Stimulated activated CD4-positive, alpha-beta T cell treated with anti-CD3 and anti-CD28 coated beads, Interleukin-15, amount 100 ng/mL, for 48 hours (primary cell): Measurements from ENCODE around the gene VTI1B.

ENCODE experiments used
- DNase-seq, 2 donors: peaks; one replicate each; pipeline ENCODE4 v3.0.0-alpha.2; 2020; ENCODE audit warnings: low read depth in 2 of 2

VTI1B gene

DNA sequence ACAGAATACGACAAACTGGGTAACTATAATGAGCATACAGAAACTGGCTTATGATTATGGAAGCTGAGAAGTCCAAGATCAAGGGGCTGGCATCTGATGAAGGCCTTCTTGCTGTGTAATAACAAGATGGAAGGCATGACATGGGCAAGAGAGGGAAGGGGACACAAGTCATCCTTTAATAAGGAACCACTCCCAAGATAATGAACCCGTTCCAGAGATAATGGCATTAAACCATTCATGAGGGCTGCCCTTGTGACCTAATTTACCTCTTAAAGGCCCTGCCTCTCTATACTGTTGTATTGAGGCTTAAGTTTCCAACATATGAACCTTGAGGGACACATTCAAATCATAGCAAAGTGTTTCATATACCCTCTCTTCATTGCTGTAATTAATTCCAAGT is 4.6 kb upstream of the VTI1B start:
- no peak for DNase-seq

DNA sequence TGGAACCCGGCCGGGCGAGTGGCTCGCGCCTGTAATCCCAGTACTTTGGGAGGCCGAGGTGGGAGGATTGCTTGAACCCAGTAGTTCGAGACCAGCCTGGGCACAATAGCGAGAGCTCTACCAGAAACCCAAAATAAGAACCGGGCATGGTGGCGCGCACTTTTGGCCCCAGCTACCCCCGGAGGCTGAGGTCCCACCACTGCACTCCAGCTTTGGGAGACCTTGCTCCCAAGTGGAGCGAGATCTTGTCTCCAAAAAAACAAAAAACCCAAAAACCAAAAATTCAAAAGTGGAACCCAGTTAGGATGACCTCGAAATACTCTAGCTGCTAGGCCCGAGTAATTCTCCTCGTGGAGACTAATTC is 769 bp upstream of the VTI1B start:
- DNase-seq = no peak

DNA sequence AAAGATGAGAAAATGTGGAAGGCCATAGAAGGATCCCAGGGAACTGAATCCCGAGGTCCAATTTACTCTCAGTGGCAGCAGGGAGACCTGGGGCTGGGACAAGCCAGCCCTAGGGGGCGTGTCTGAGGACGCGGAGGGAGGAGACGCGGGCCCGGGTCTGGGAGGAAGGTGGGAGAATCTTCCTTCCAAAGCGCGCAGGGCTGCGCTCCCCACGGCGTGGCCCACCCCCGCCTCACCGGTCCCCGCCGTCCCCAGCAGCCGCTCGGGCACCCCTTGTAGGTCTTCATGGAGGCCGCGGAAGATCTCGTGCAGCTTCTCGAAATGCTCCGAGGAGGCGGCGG is 323 bp downstream of the VTI1B start:
- DNase-seq = peak in 1 of 2 donors; percentile 33

DNA sequence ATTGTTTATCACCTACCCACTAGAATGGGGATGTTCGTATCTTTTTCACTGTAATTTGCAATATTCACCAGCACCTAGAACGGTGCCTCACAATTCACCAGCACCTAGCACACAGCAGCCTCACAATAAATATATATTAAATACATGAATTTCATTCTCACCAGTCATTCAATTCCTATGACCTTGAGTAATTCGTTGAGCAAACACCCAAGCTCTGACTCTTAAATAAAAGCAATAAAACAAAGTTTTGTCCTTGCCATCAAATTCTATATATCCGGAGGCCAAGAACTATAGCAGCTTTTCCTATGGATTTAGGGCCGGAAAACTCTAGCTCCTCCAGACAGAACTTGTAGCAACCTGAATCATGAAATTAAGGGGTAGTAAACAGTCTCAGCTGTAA is 981 bp downstream of the VTI1B start:
- no peak for DNase-seq

DNA sequence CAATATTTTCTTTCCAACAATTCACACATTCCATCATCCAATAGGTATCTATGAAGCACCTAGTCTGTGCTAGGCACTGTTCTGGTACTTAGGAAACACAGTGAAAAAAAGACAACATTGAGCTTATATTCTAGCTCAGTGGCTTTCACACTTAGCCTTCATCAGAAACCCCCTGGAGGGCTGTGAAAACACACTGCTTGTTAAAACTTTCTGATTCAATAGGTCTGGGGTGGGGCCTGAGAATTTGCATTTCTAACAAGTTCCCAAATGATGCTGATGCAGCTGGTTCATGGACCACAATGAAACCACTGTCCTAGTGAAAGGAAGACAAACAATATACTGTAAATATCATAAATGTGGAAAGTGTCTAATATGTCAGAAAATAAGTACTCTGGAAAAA is 5.9 kb downstream of the VTI1B start:
- DNase-seq = peak in 1 of 2 donors; percentile 2

DNA sequence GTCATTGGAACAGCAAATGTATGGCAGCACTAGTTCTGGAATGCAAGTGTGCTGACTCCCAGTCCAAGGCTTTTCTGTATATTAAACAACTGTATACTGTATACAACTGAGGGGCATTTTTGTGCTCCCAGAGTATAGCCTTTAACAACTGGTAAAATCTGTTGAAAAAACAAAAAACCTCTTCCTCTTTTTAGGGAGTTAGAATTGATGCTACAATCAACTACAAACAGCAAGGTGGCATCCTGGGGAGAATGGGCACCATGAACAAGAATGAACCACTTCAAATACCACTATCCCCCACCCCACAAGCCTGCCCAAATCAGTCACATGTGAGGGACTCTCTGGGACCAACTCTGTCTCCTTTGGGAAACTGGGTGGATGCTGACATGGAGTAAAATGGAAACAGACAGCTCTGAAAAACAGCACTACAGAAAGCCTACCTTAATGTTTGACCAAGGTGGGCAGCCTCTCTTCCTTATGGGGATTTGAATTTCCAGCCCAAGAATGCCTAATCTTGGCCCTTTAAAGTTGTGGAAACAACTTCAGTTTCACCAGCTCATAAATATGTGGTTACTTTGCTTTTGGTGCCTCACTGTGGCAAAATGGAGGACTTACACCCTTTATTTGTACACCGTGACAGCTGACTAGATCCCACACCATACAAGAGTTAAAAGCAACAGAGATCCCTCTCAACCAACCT is 7.5 kb downstream of the VTI1B start:
- peak in 1 of 2 donors; percentile 9 for DNase-seq

DNA sequence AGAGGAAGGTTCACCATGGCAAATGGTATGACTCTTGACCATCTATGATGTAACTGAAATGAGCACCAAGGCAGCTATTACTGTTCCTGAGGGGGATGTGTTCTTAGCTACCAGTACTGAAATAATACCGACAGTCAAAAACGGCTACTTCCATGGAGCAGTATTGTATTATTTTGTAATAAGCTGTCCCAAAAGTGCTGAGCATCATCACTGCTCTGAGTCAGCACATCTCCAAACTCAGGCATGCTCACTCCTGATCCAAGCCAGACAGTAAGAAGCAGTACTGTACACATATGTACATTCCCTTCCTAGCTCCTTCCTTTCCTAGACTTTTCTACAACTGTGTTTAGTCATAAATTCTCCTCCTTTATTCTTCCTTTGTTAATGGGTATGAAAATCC is 8.6 kb downstream of the VTI1B start:
- no peak for DNase-seq

DNA sequence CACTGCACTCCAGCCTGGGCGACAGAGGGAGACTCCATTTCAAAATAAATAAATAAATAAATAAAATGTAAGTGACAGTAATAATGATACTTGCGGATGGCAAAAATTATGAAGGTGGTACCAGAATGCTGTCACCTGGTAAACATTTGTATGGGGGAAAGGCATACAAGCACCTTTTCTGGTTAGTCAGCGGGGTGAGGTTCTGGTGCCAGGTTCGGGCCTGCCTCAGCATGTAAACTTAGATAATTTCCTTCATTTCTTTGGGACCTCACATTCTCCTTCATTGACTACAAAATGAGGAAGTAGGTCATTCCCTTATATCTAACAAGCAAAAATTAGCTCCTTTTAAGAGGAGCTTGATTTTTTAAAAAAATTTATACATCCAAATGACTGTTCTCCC is 10.8 kb downstream of the VTI1B start:
- DNase-seq = no peak

DNA sequence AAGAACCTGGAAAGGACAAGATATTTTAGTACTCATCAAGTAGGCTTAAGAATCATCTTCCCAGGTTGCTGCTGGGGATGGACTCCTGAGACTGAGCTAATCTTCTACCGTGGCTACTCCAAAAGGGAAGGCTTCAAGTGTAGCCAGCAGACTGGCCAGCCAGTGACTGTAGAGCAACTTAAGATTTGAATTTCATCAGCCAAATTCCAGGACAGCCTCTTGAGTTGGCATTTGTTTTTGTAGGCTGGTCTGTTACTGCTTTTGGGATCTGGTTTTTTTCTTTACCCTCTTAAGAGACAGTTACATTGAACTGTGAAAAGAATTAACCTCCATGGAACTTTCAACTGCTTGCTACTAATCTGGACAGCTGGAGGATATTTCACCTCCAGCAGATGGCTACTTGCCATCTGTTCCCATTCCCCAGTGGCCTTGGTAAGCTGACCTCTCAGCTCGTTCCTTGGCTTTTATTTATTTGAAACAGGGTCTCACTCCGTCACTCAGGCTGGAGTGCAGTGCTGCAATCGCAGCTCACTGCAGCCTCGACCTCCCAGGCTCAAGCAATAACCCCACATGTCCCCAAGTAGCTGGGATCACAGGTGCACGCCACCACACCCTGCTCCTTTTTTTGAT is 20.7 kb downstream of the VTI1B start:
- DNase-seq = no peak

DNA sequence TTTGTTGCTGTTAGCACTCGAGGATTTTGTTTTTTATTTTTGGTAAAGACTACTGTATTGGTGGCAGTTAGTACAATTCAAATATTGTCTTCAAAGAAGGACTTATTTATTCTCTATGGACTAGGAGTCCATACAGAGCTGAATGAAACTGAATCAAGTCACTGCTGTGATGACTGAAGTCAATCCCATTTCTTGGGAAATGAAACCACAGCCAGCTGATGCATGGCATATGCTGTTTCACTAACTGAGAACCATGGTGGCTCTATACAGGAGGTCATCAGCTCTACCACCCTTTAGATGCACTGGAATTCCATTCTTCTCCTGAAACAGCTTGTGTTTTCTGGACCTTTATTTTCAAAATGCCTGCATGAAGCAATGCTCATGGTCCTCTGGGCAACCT is 22.2 kb downstream of the VTI1B start:
- DNase-seq = no peak

DNA sequence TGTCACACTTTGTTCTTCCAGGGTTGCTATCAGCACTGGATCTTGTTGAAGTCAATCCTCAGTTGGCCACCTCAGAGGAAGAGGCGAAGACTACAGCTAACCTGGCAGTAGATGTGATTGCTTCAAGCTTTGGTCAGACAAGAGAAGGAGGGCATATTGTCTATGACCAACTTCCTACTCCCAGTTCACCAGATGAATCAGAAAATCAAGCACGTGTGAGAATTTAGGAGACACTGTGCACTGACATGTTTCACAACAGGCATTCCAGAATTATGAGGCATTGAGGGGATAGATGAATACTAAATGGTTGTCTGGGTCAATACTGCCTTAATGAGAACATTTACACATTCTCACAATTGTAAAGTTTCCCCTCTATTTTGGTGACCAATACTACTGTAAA is 23.7 kb downstream of the VTI1B start:
- no peak for DNase-seq

DNA sequence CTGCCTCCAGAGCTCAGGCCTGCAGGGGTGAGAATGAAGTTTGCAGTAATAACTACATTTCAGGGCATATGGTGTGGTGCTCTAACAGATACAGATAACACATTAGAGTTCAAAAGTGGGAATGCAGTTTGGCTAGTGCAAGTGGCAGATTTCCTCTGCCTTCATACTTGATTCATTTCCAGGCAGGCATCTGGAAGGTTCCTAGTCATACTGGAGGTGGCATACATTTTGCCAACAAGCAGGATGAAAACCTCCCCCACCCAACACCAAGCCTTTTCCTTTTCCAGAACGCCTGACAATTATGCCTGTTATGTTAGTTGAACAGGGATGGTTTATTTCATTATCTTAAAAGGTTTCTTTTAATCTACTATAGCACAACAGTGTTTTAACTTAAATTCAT is 24.3 kb downstream of the VTI1B start:
- DNase-seq = no peak

DNA sequence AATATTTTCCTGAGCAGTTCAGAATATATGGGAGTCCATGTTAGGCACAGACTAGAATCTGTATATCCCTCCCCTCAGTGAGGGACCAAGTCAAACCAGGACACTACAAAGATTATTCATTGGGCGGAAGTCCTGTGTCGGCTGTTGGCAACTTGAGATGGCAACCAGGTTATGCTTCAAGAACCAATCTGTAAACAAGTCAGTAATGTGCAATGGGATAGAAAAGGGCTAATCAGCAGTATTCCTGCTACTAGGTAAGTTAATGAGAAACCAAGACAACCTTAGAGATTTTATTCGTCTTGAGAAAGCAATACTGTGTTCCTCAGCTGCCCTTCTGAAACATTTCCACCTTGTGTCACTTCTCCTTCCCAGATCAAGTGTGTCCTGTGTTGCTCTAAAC is 28.3 kb downstream of the VTI1B start:
- no peak for DNase-seq

DNA sequence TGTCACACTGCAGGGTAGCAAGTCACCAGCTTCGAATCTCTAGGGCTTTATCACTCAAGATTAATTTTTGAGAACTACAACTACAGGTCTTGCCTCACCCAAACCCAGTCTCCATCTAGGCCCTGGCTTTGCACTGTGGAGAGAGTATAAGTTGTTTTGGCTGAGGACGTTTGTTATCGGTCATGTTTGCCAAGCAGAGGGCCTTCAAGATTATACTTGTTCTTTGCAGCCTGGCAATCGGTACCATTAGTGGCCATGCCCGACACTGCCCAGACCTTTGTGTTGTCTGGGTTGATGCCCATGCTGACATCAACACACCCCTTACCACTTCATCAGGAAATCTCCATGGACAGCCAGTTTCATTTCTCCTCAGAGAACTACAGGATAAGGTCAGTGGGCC is 29.0 kb downstream of the VTI1B start:
- DNase-seq = no peak

DNA sequence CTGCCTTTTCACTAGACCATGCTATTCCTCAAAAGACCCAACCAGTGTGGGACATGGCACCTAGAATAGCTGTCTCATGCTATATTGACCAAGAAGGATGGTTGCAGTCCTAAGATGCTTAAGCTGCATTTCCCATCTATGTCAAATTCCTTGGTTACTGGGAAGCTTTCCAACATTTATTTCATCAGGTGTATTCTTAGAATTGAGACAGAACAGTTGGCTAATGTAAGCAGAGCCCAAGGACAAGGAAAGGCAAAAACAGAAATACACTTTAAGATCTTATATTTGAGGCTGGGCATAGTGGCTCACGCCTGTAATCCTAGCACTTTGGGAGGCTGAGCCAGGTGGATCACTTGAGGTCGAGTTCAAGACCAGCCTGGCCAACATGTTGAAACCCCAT is 30.0 kb downstream of the VTI1B start:
- DNase-seq = no peak

DNA sequence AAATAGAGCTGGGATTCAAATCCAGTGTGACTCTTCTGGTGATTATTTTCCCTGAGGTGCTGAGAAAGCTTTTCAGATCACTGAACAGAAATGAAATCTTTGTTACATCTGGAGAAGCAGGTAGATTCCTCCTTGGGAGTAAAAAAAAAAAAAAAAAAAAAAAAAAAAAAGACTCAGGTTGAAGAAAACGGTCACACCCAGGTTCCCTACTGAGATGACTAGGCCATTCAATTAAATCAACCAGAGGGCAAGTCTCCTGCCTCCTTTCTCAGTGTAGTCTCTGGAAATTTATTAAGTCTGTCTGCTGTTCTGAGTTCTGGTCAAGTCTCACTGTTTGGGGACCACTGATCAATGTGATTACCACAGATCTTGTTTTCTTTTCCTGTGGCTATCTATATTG is 30.7 kb downstream of the VTI1B start:
- DNase-seq = no peak

DNA sequence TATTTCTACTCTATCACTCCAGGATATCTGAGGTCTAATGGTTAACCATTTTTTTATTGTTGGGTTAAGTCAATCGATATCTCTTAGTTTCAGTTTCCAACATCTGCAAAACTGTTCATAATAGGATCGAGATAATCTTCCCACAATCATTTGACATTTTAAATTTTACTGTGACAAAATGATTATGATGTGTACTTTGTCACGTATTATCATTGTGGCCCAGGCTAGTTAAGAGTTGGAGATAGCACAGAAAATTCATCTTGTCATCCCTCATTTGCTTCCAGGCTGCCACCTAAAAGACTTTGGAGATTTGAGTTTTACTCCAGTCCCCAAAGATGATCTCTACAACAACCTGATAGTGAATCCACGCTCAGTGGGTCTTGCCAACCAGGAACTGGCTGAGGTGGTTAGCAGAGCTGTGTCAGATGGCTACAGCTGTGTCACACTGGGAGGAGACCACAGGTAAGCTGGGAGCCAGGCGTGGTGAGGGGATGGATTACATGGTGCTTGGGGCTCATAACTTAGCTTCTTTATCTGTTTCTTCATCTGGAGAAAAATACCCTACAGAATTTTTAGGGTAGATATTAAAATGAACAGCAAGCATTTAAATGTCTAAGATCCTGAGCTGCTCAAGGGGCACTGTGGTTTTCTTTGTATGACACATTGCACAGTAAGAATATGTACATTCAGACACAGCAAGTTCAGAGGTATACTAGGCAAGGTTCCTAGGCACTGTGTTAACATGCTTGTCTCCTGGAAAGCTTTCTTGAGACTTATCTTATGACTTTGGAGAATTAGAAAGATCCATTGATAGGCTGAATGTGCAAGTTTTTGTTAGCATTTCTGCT is 32.3 kb downstream of the VTI1B start:
- no peak for DNase-seq

DNA sequence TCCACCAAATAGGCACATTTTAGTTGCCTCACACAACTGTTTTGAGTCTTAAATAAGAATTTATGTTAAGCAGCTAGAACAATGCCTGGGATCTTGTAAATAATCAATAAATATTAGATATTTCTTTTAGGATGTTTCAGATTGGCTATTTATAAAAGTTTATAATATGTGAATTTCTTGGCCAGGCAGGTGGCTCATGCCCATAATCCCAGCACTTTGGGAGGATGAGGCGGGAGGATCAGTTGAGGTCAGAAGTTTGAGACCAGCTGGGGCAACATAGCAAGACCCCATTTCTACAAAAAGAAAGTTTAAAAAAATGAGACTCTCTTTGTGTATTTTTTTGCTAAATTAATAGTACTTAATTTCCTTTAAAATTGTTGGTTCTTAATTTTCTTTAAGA is 33.0 kb downstream of the VTI1B start:
- no peak for DNase-seq

DNA sequence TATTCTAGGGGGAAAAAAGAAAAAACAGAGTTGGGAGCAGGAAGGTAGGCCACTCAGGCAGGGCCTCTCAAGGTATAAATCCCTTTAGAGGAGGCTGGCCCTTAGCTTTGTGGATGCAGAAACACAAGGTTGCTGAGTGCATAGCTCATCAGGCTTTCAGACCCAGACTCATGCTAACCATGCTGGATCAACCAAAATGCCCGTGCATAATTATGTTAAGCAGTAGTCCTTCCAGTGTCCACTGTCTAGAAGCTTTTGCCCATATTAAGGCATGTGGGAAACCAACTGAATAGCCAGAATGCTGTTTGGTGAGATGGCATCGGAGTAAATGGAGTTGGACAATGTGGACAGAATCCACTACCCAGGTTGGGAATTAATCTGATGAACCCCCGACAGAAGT is 35.8 kb downstream of the VTI1B start:
- no peak for DNase-seq

DNA sequence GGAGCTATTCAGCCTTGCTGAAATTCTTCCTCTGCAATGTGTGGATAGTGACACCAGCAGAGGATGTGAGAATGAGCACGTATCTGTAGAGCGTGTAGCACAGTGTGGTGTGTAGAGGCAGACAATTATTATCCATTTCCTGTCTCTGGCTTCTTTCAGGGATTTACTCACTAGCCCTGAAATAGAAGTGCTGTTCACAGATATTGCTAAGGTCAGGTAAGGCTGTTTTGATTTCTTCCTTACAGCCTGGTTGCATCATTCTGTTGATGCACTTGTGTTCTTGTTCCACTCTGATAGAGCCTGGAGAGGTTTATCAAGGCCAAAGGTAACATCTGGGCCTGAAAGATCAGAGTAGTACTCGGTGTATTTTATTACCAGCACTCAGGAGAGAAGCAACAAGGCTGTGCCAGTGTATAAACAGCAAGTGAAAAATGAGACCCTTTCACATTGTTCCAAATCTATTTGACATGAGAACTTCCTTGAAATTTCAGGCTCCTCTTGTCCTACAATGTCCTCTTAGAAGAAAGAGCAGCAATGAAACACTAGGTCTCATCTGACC is 38.0 kb downstream of the VTI1B start:
- no peak for DNase-seq

DNA sequence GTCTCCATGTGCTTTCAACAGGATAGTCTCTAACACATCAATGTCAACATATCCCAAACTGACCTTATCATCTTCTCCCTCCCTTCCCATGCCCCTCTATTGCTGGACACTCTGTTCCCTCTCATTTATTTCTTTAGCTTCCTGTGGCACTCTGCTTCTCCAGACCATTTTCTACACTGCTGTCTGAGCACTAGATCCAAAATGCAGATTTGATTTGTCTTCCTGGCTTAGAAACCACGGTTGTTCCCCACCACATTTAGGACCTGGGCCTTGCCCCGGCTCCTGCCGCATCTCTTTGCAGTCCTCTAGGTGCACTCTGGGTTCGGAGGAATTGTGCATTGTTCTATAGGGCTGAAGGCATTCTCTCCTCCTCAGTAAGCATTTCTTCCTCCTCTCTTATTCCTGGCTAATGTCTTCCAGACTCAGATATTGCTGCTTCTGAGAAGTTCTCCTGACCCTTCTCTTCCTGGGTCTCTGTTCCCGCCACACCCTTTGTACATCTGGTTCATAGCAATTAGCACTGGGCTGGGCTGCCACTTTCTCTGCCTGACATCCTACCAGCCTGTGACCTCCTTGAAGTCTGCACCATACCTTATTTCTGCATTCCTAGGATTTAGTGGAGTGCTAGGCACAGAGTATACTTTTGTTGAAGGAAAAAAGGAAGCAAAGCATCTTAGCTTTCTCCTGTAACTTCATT is 40.8 kb downstream of the VTI1B start:
- no peak for DNase-seq

DNA sequence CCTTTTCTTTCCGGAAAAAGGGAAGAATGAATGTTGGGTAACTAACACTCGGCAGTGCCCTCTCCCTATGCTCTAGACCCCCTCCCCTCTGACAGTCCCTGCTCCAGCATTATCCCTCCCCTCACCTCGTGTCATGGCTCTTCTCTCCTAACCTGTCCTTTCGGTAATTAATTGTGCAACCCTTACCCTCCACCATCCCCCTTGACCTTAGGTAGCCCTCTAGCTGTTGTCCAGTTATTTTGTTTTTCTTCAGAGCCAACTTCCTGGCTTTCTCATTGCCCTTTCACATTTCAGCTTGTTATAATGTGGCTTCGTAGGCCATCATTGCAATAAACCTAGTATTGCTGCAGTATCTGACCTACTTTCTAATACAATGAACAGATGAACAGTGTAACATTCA is 43.5 kb downstream of the VTI1B start:
- DNase-seq = no peak
